ENCODE measurements around the gene GCNT2.
"Not testable (repeated sequence)": the region's sequence is repeated elsewhere in the genome, so short reads cannot be mapped to it uniquely, and the experiment has no call there.

The GCNT2 gene

DNA sequence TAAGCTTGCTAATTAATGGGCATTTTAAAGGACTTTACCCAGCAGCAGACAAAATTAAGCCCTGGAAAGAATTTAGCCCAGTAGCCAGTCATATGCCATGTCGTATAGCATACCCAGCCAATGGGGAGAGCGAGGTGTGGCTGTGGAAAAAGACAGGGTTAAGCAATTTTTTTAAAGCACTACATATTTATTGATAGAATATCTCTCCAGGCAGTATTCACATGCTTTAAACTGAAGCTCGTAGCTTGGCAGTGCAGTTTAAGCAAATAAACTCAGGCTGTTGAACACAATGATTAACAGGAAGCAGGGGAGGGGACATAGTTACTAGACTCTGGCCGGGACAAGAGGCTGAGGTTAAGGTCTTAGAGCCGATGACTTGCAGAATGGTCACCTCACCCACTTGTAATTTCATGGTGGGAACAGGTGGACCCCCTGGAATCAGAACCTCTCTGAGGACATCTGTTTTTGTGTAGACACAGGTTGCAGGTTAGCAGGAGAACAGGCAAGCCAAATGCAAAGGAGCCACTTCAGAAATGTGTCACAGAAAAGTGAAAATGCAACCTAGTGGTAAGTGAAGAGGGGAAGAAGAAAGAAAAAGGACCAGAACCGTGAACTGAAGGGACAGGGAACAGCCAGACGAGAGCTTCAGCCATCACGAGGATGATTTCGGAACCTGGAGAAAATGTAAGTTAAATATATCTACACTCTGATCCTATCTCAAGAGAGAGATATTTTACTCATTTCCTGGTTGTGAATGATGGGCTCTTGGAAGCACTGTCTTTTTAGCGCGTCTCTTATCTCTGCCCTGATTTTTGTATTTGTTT, 7.2 kb downstream of the GCNT2 start:
- TF ChIP-seq, protein P1, sequence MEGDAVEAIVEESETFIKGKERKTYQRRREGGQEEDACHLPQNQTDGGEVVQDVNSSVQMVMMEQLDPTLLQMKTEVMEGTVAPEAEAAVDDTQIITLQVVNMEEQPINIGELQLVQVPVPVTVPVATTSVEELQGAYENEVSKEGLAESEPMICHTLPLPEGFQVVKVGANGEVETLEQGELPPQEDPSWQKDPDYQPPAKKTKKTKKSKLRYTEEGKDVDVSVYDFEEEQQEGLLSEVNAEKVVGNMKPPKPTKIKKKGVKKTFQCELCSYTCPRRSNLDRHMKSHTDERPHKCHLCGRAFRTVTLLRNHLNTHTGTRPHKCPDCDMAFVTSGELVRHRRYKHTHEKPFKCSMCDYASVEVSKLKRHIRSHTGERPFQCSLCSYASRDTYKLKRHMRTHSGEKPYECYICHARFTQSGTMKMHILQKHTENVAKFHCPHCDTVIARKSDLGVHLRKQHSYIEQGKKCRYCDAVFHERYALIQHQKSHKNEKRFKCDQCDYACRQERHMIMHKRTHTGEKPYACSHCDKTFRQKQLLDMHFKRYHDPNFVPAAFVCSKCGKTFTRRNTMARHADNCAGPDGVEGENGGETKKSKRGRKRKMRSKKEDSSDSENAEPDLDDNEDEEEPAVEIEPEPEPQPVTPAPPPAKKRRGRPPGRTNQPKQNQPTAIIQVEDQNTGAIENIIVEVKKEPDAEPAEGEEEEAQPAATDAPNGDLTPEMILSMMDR (IDR thresholded peaks at IDR 0.05; ENCODE audit: low read depth, low read length, missing control alignments) = no peak
- peak; percentile 70 for DNase-seq (ENCODE audit: low read depth)
- H3K4me3 ChIP-seq (ENCODE audit: low read depth, low read length) = peak overlapping the region; percentile 63

DNA sequence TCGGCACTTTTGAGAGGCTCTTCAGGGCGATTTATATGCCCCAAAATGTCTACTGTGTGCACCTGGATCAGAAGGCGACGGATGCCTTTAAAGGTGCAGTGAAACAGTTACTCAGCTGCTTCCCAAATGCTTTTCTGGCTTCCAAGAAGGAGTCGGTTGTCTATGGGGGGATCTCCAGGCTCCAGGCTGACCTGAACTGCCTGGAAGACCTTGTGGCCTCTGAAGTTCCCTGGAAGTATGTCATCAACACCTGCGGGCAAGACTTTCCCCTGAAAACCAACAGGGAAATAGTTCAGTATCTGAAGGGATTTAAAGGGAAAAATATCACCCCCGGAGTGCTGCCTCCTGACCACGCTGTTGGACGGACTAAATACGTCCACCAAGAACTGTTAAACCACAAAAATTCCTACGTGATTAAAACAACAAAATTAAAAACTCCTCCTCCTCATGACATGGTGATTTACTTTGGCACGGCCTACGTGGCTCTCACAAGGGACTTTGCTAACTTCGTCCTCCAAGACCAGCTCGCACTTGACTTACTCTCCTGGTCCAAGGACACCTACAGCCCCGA, 8.2 kb downstream of the GCNT2 start:
- H3K4me3 ChIP-seq (ENCODE audit: low read depth, low read length) = peak overlapping the region; percentile 63
- no peak for DNase-seq (ENCODE audit: low read depth)
- TF ChIP-seq, protein P1 (IDR thresholded peaks at IDR 0.05; ENCODE audit: low read depth, low read length, missing control alignments) = no peak

GRCh38 chr6:10529828-10530374, 8.8 kb downstream of the GCNT2 start:
- not testable (repeated sequence) for DNase-seq (ENCODE audit: low read depth)

GRCh38 chr6:10531503-10531902, 10.4 kb downstream of the GCNT2 start:
- TF ChIP-seq, protein P1 (IDR thresholded peaks at IDR 0.05; ENCODE audit: low read depth, low read length, missing control alignments) = no peak
- no peak for DNase-seq (ENCODE audit: low read depth)
- peak overlapping the region; percentile 63 for H3K4me3 ChIP-seq (ENCODE audit: low read depth, low read length)

More at GRCh38 chr6:10529828-10530374, 8.8 kb downstream of the GCNT2 start:
- H3K4me3 ChIP-seq (ENCODE audit: low read depth, low read length) = peak overlapping the region; percentile 63

GRCh38 chr6:10531942-10532341, 10.8 kb downstream of the GCNT2 start:
- TF ChIP-seq, protein P1 (IDR thresholded peaks at IDR 0.05; ENCODE audit: low read depth, low read length, missing control alignments) = no peak
- no peak for DNase-seq (ENCODE audit: low read depth)
- peak overlapping the region; percentile 63 for H3K4me3 ChIP-seq (ENCODE audit: low read depth, low read length)

GRCh38 chr6:10532392-10532791, 11.2 kb downstream of the GCNT2 start:
- TF ChIP-seq, protein P1 (IDR thresholded peaks at IDR 0.05; ENCODE audit: low read depth, low read length, missing control alignments) = no peak
- DNase-seq (ENCODE audit: low read depth) = no peak
- H3K4me3 ChIP-seq (ENCODE audit: low read depth, low read length) = peak overlapping the region; percentile 63

DNA sequence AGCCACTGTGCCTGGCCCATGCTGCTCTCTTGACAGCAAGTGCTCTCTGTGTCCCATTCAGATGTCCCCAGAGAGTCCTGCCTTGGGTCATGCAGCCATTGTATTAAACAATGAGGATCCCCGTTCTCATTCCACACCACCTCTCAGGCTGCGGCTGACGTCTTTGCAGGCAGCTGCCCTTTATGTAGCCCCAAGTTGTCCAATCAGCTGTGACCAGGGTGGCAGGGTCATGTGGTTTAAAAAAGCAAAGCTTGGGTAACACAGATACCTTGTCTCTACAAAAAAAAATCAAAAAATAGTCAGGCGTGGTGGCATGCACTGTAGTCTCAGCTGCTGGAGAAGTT, 13.2 kb downstream of the GCNT2 start:
- no peak for DNase-seq (ENCODE audit: low read depth)
- TF ChIP-seq, protein P1 (IDR thresholded peaks at IDR 0.05; ENCODE audit: low read depth, low read length, missing control alignments) = no peak
- H3K4me3 ChIP-seq (ENCODE audit: low read depth, low read length) = peak overlapping the region; percentile 40

Measured in GM12864 (cell line).